HG02623 (cell line): ENCODE data around the gene CCNYL1.
A peak's percentile ranks its signal among the peaks of the same experiment; 100 is the strongest.

Experiments
- ATAC-seq: cut with Tn5 transposase; IDR thresholded peaks from one replicate; pipeline ENCODE4 v1.9.1; 2021; ENCODE audit warnings: moderate library complexity; ENCODE audit not compliant: unreplicated experiment

CCNYL1 gene

DNA sequence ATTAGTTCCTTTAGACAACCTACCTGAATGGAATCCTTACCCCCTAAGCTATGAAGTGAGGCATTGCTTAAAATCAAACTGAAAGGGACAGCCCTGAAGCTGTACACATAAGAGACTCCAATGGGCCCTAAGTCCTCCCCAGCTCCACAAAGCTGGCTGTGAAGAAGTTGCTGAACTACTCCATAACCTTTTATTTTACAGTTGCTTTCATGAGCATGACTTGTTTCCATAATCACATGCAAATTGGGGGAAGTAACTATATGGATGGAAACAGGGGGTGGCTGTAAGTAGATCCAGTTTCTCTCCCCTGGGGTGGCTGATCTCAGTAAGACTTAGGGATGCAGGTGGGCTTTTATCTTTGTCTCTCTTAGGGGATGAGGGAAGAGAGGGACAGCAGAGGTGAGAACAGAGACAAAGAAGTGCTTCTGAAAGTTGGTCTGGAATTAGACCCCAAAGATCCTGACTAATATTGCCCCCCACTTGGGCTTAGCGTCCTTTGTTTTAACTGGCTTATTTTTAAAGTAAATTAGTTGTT lies 52.7 kb downstream of the CCNYL1 start:
- no peak for ATAC-seq

DNA sequence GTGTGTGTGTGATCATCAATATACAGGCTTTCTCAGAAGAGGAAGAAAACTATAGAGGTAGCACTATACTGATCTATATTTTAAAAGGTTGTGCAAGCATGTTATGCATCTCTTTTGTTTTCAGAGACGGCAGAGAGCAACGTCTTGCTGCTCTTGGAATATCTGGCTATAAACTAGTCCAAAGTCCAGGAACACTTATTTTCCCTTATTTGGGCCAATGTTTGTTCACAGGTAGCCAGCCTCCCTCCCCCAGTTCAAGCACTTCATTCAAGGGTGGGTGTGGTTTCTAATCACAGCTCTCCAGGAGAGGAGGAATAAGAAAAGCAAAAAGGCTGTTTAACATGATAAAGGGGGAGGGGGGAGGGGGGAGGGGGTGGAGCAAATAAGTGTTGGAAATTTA lies 54.1 kb downstream of the CCNYL1 start:
- no peak for ATAC-seq

DNA sequence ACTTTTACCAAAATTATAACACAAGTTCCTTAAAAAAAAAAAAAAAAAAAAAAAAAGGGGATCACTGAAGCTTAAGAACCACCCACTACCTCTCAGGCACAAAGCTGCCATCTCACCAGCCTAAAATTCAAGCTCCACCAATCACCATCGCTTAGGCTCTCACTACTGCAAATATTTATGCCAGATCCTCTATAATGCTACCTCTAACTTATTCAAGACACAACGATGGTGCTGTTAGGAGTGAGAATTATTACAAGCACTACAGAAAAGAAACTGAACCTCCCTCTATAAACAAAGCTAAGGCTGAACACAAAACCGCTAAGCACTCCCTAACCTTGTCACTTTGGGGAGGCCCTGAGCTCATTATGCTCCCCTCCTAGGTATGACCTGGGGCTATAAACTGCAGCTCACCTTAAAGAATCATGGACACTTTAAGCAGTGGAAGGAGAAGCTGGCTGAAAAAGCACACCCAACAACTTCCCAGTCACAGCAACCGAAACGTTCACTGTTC lies 54.7 kb downstream of the CCNYL1 start:
- no peak for ATAC-seq

DNA sequence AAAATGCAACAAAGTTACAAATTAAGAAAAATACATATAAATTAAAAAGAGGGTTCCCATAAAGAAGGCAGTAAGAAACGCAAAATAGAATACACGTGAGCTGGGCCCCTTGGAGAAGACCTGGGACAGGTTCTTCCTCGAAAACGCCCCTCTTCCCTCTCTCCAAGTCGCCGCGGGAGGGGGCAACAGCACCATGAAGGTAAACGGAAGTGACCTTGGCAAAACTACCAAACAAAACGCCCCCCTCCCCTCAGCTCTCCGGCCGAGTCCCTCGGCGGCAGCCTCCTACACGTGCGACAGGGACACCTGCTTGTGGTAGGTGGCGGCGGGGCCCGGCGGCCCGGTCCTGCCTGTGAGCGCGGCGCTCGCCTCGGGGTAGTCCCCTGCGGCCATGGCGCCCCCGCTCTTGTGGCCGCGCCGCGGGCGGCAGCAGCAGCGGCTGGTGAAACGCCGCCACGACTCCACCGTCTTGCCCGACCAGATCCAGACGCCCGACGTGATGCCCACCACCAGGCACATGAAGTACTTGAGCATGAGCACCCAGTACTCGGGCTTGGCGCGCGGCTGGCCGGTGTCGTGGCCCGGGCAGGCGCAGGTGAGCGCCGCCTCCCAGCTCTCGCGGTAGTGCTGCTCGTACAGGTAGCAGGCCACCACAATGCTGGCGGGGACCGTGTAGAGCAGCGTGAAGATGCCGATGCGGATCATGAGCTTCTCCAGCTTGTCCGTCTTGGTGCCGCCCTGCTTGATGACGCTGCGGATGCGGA lies 55.4 kb downstream of the CCNYL1 start:
- no peak for ATAC-seq

DNA sequence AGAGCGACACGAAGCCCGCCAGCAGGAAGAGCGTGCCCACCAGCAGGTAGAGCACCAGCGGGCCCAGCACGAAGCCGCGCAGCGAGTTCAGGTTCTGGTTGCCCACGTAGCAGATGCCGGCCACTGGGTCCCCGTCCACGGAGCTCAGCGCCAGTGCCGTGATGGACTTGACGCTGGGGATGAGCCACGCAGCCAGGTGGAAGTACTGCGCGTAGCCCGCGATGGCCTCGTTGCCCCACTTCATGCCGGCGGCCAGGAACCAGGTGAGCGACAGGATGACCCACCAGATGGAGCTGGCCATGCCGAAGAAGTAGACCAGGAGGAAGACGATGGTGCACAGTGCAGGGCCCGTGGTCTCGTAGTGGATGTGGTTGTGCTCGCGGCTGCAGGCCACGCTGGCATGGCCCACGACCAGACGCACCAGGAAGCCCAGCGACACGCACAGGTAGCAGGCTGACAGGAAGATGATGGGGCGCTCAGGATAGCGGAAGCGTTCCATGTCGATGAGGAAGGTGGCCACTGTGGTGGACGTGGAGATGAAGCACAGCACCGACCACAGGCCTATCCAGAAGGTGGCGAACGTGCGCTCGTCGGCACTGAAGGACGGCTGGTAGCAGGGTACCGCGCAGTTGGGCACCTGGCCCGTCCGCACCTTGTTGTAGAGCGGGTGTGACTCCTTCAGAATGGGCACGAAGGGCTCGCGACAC lies 56.2 kb downstream of the CCNYL1 start:
- ATAC-seq = no peak

DNA sequence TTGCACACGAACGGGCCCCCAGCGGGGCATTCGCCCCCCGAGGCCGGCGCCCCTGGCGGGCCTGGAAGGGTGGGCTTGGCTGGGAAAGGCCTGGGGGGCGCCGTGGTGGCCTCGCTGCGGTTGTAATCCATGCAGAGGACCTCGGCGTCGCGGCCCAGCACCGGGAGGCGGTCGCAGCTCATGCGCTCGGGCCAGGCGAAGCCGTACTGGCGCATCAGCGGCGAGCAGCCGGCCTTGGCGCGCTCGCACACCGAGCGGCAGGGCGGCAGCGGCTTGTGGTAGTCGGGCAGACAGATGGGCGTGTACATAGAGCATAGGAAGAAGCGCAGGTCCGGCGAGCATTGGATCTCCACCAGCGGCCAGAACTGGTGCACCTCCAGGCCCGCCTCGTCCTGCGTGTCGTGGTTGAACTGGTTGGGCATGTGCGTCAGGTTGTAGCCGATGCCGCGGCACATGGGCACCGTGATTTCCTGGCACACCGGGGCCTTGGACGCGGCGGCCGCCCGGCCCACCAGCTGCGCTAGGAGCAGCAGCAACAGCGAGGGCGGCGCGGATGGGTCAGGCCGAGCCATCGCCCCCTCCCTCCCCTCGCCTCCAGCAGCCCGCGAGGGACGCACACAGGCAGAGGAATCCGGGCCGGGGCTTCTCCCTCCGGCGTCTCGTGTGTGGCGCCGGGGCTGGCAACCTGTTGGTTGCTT lies 56.9 kb downstream of the CCNYL1 start:
- no peak for ATAC-seq

DNA sequence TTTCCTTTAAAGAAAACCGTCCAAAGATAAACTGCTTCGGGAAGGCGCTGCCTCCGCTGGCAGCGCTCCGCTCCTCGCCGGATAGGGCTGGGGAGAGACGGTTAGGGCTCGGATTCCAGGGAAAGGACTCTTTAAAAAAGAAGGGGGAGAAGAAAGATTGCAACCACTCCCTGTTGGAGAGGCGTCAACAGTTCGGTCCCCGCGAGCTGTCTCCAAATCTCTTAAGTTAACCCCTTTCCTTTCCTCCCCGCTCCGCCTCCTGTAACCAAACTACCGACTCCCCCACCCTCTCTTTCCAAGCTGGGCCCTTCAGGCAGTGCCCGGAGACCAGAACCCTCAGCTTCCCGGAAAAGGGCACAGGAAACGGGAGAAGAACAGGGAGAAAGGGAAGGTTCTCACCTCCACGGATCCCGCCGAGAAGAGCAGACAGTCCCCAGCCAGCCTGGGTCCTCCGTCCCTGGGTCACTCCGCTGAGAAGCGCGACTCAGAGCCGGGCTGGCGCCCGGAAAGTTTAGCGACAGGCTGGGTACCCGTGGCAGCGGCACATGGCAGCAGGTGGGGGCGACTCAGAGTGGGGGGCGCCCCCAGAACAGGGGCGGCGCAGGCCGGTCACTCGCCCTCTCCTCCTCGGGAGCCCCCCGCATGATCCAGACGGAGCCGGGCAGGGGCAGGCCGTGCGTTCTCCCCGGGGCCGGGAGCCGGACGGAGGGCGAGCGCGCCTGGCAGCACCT lies 57.6 kb downstream of the CCNYL1 start:
- peak; percentile 6 for ATAC-seq

DNA sequence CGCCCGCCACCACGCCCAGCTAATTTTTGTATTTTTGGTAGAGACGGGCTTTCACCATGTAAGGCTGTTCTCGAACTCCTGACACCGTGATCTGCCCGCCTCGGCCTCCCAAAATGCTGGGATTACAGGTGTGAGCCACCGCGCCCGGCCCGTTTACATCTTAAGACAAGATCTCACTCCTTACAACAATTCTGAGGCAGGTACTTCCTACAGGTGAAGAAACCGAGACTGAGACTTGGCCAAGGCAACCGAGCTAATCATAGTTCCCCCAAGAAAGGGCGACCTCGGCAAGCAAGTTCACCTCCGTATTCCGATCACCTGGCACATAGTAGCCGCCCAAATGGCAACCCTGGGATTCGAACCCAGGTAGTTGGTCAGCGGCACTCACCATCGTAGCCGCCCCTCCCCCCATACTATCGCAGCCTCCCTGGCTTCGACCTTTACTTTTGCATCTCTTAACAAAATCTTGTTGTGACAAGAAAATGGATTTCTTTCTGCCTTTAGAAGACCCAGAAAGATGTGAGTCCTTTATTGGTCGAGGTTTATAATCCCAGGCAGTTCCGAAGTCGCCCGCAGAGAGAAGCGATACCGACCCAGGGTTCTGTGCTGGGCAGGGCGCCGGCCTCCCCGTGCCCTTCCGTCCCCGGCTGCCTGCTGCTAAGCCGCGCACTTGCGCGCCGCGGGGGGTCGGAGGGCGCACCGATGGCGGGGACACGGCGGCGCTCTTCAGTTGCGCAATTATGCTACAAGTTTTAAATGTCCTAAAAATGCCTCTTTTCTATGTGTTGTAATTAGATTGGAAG lies 59.4 kb downstream of the CCNYL1 start:
- ATAC-seq = no peak

DNA sequence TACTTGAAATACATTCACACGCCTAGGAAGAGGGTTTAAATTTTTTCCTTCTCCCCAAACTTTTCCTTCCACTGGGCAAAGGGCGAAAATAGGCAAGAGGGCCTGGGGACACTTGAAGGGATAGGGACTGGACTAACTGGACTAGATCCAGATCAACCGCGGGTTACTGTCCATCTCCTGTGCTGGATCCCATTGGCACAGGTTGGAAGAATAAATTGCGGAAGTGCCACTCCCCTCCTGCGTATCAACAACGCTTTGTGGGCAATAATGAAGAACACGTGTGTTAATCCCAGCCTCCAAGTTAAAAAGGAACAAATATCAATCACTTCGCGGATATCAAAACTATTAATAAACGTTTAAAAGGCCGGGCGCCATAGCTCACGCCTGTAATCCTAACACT lies 60.0 kb downstream of the CCNYL1 start:
- no peak for ATAC-seq

DNA sequence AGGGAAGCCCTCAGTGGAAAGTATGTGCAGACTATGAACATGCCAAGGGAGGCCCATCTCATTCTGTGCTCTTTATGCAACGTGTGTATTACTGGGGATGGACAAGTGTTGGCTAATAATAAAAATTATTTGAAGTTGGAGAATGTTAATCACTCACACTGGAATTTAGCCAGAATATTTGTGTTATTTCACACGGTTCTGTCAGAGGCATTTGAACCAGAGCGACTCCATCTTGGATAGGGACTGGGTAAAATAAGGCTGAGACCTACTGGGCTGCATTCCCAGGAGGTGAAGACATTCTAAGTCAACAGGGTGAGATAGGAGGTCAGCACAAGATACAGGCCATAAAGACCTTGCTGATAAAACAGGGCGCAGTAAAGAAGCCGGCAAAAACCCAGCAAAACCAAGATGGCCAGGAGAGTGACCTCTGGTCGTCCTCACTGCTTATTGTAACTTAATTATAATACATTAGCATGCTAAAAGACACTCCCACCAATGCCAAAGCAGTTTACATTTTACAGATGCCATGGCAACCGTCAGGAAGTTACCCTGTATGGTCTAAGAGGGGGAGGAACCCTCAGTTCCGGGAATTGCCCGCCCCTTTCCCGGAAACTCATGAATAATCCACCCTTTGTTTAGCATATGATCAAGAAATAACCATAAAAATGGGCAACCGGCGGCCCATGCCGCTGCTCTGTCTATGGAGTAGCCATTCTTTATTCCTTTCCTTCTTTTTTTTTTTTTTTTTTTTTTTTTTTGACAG lies 60.8 kb downstream of the CCNYL1 start:
- ATAC-seq = no peak

DNA sequence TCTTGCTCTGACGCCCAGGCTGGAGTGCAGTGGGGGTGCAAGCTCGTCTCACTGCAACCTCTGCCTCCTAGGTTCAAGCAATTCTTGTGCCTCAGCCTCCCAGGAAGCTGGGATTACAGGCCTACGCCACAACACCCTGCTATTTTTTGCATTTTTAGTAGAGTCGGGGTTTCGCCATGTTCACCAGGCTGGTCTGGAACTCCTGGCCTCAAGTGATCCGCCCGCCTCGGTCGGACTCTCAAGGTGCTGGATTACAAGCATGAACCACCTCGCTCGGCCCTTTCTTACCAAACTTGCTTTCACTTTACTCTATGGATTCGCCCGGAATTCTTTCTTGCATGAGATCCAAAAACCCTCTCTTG lies 61.4 kb downstream of the CCNYL1 start:
- ATAC-seq = no peak

DNA sequence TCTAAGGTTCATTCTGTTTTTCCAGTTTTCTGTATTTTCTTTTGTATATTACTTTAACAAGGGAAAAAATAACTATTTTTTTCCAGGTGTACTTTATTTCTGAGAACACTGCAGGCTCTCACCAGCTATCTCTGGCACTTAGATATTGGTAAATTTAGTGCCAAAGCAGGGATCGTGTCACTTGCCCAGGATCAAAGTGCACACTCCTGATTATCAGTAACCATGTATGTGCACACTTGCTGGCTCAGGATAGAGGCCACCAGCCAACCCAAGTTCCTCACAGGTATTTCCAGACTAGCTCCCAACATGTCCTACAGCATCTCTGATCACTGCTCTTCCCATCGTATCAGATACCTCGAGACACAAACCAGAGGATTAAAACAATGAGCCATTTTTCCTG lies 64.0 kb downstream of the CCNYL1 start:
- no peak for ATAC-seq

DNA sequence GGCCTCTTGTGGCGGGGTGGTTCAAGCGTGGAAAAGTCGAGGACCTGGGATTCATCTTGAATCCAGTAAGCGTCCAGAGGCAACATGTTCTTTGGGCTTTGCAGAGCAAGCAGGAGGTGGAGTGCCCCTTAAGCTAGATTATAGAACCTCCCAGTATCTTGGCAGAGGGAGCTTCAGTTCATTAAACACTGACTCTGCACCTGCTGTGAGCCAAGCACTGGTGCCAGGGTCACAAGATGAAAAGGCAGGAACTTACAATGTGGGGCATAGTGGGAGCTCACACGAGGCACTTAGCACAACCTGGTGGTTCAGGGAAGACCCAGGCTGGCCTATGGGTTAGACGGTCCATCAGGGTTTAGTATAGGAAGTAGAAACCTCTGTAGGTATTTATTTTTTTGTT lies 65.7 kb downstream of the CCNYL1 start:
- no peak for ATAC-seq

DNA sequence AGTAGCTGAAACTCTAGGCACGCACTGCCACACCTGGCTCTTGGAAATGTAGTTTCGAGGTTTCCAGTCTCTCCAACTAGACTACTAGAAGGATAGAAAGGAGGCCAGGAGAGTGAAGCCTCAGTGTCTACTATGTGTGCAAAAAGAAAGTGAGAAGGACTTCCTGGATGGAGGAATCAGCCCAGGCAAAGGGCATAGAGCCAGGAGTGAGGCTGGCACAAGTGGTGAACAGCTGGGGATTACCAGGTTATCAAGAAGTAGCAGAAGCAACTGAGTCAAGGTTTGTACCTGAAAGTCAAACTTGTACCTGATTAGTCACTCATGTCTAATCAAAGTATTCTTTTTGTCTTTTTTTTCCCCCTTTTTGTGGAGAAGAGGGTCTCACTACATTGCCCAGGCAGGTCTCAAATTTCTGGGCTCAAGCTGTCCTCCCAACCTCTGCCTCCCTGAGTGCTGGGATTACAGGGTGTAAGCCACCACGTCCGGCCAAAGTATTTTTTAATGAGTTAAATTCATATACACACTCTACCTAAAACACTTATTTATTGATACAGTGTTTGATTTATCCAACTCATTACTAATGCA lies 67.0 kb downstream of the CCNYL1 start:
- ATAC-seq = no peak

DNA sequence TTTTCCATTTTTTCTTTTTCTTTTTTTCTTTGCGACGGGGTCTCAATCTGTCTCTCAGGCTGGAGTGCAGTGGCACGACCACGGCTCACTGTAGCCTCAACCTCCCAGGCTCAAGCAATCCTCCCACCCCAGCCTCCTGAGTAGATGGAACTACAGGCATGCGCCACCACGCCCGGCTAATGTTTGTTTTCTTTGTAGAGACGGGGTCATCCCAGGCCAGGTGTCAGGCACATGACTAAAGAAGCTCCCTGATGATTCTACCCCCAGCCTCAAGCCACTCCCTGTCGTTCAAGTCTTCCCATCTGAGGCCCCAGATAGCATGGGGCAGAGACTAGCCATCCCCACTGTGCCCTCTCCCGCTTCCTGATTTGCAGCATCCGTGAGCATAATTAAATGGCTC lies 68.1 kb downstream of the CCNYL1 start:
- ATAC-seq = no peak

DNA sequence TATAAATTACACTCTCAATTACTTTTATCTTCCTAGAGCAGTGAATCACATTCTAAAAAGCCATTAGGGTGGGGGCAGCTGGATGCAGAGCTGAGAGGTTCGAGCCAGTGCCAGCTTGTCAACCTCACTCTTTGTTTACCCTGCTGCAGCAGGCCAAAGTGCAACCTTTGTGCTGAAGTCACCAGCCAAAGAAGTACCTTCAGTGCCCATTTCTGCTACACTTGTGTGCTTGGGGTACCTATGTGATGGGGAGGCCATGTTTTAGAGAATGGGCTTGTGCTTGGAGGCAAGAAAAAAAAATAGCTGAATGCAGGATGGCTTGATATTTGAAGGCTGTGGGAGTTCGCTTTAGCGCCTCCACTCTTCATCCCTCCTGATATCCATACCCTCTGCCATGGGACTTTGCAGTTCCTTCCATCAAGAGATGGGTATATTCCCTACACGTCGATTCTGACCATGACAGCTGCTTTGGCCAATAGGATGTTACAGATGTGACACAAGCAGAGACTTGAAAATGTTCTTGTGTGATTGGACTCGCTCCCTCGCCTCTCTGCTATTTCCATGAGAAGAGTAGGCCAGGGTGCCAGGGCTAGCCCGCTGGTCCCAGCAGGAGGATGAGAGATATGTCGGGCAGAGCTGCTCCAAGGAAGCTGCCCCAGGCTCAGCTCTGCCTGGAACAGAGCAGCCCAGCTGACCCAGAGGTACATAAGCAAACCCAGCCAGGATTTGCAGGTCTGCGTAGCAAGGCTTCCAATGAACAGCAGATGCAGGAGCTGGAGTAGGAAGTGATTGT lies 71.0 kb downstream of the CCNYL1 start:
- no peak for ATAC-seq

DNA sequence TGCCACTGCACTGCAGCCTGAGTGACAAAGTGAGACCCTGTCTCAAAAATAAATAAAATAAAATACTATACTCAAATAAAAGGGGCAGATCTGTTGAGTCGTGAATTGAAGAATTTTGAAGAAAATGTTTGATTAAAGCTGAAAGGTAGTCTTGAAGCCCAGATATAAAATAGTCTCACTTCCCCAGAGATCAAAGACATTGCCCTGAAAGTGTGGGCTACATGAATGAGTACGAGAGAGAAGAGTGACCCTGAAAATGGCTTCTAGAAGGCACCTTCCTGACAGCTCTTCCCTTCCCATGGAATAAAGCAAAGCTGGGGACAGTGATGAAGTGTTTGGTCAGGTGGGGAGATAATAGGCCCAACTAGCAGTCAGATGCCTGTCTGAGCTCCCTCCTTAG lies 72.1 kb downstream of the CCNYL1 start:
- no peak for ATAC-seq

DNA sequence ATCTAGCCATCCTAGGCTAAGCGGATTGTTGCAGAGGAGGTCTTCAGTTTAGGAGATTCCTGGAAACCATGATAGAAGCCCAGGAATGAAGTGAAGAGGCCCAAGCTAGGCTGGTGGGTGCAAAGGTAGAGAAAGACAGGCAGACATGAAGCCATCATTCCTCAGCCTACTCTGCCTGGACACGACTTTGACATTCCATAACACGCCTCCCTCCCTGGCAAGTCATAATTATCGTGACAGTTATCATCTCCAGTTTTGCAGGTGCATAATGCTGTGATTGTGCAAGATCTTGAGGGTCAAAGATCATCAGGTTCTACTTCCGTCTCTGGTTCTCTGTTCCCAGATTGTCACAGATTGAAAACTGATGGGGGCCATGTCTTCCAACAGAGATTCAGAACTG lies 73.5 kb downstream of the CCNYL1 start:
- ATAC-seq = no peak
